Rectal smooth muscle tissue (tissue), 1 donor: ENCODE data around the gene STIMATE.

Source experiments
- H3K27ac ChIP-seq: one replicate; pipeline ENCODE4 v1.7.0; 2013; ENCODE audit warnings: low read depth, low read length, inconsistent platforms
- H3K27me3 ChIP-seq: one replicate; pipeline ENCODE4 v1.7.0; 2013; ENCODE audit warnings: low read length; ENCODE audit not compliant: control insufficient read depth, insufficient read depth
- H3K36me3 ChIP-seq: one replicate; pipeline ENCODE4 v1.7.0; 2013; ENCODE audit warnings: low read length; ENCODE audit not compliant: control insufficient read depth, insufficient read depth
- H3K4me1 ChIP-seq: one replicate; pipeline ENCODE4 v1.7.0; 2013; ENCODE audit warnings: low read length; ENCODE audit not compliant: control insufficient read depth, insufficient read depth
- H3K4me3 ChIP-seq: one replicate; pipeline ENCODE4 v1.7.0; 2013; ENCODE audit warnings: low read length
- H3K9ac ChIP-seq: one replicate; pipeline ENCODE4 v1.7.0; 2013; ENCODE audit warnings: low read length

The STIMATE gene

GRCh38 chr3:52798978-52799476 lies 98.3 kb downstream of the STIMATE start:
- H3K27ac ChIP-seq, result no peak overlapping the region
- H3K4me3 ChIP-seq, result no peak overlapping the region

GRCh38 chr3:52798376-52798977 lies 98.9 kb downstream of the STIMATE start:
- Histone ChIP-seq H3K9ac (no peak overlapping the region), H3K4me1 (no peaks in the 10 kb centered on the region)

More at GRCh38 chr3:52798978-52799476, 98.3 kb downstream of the STIMATE start:
- Histone ChIP-seq H3K9ac (no peak overlapping the region), H3K4me1 (no peaks in the 10 kb centered on the region), H3K36me3 (no peaks in the 10 kb centered on the region), H3K27me3 (no peaks in the 10 kb centered on the region)

GRCh38 chr3:52796411-52796810 lies 100.9 kb downstream of the STIMATE start:
- H3K4me3 ChIP-seq, result no peak overlapping the region
- H3K27me3 ChIP-seq, result no peaks in the 10 kb centered on the region
- no peaks in the 10 kb centered on the region for H3K36me3 ChIP-seq
- H3K27ac ChIP-seq, result no peak overlapping the region
- H3K9ac ChIP-seq, result no peak overlapping the region
- H3K4me1 ChIP-seq, result no peaks in the 10 kb centered on the region

More at GRCh38 chr3:52798376-52798977, 98.9 kb downstream of the STIMATE start:
- no peaks in the 10 kb centered on the region for H3K36me3 ChIP-seq
- no peak overlapping the region for H3K4me3 ChIP-seq
- no peaks in the 10 kb centered on the region for H3K27me3 ChIP-seq
- H3K27ac ChIP-seq, result no peak overlapping the region

GRCh38 chr3:52795298-52795900 lies 101.9 kb downstream of the STIMATE start:
- Histone ChIP-seq H3K4me3 (no peak overlapping the region), H3K4me1 (no peaks in the 10 kb centered on the region), H3K27me3 (no peaks in the 10 kb centered on the region), H3K36me3 (no peaks in the 10 kb centered on the region), H3K9ac (no peak overlapping the region), H3K27ac (no peak overlapping the region)

GRCh38 chr3:52794612-52795099 lies 102.7 kb downstream of the STIMATE start, which contains the start of gene ITIH3:
Gene ITIH3 (plus strand): TSS chr3:52794796. CDS start chr3:52794804, 8 bp downstream.
- H3K27me3 ChIP-seq, result no peaks in the 10 kb centered on the region
- no peaks in the 10 kb centered on the region for H3K4me1 ChIP-seq
- H3K4me3 ChIP-seq, result no peak within 1 kb of the TSS
- no peak within 1 kb of the TSS for H3K9ac ChIP-seq
- H3K36me3 ChIP-seq, result no peaks in the 10 kb centered on the region
- H3K27ac ChIP-seq, result no peak within 1 kb of the TSS

GRCh38 chr3:52793702-52794611 lies 103.4 kb downstream of the STIMATE start:
- Histone ChIP-seq H3K4me1 (no peaks in the 10 kb centered on the region), H3K27me3 (no peaks in the 10 kb centered on the region), H3K27ac (no peak overlapping the region), H3K9ac (no peak overlapping the region), H3K36me3 (no peaks in the 10 kb centered on the region), H3K4me3 (no peak overlapping the region)

GRCh38 chr3:52792961-52793695 lies 104.2 kb downstream of the STIMATE start:
- H3K4me1 ChIP-seq, result no peaks in the 10 kb centered on the region
- no peaks in the 10 kb centered on the region for H3K27me3 ChIP-seq
- H3K4me3 ChIP-seq, result no peak overlapping the region
- H3K27ac ChIP-seq, result no peak overlapping the region
- no peaks in the 10 kb centered on the region for H3K36me3 ChIP-seq
- no peak overlapping the region for H3K9ac ChIP-seq

- Histone ChIP-seq H3K4me3 (no peak overlapping the region), H3K27me3 (no peaks in the 10 kb centered on the region), H3K27ac (no peak overlapping the region), H3K4me1 (no peaks in the 10 kb centered on the region), H3K9ac (no peak overlapping the region), H3K36me3 (no peaks in the 10 kb centered on the region)
Observed at GRCh38 chr3:52792413-52792812, 104.9 kb downstream of the STIMATE start.

GRCh38 chr3:52791928-52792327 lies 105.4 kb downstream of the STIMATE start:
- H3K36me3 ChIP-seq, result no peaks in the 10 kb centered on the region
- no peaks in the 10 kb centered on the region for H3K4me1 ChIP-seq
- H3K27me3 ChIP-seq, result no peaks in the 10 kb centered on the region
- no peak overlapping the region for H3K9ac ChIP-seq
- no peak overlapping the region for H3K4me3 ChIP-seq
- no peak overlapping the region for H3K27ac ChIP-seq

GRCh38 chr3:52791366-52791765 lies 106.0 kb downstream of the STIMATE start:
- Histone ChIP-seq H3K9ac (no peak overlapping the region), H3K4me1 (no peaks in the 10 kb centered on the region), H3K27me3 (no peaks in the 10 kb centered on the region), H3K36me3 (no peaks in the 10 kb centered on the region), H3K27ac (no peak overlapping the region), H3K4me3 (no peak overlapping the region)

- no peaks in the 10 kb centered on the region for H3K27me3 ChIP-seq
- H3K4me1 ChIP-seq, result no peaks in the 10 kb centered on the region
- no peaks in the 10 kb centered on the region for H3K36me3 ChIP-seq
- no peak overlapping the region for H3K27ac ChIP-seq
- no peak overlapping the region for H3K4me3 ChIP-seq
- no peak overlapping the region for H3K9ac ChIP-seq
Observed at GRCh38 chr3:52790741-52791140, 106.6 kb downstream of the STIMATE start.

GRCh38 chr3:52790337-52790736 lies 107.0 kb downstream of the STIMATE start:
- Histone ChIP-seq H3K9ac (no peak overlapping the region), H3K36me3 (no peaks in the 10 kb centered on the region), H3K27me3 (no peaks in the 10 kb centered on the region), H3K4me3 (no peak overlapping the region), H3K4me1 (no peaks in the 10 kb centered on the region), H3K27ac (no peak overlapping the region)
